ENCODE measurements around the gene PSAP.

The PSAP gene

DNA sequence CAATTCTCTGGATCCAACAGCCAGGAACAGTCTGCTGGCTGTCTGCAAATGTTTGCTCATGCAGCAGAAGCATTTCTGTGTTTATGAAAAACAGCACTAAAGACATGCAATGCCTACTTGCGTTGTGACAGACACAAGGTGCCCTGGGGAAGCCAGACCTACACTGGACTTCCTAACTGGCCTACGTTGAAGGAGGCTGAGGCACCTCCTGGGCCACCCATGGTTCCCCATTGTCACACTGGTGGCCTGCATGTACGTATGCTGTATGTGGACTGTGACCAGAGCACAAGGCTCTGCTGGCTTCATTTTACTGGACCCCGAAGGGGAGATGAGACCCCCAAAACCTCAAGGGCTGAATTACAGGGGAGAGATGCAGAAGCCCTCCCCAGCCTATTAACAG lies 27.7 kb downstream of the PSAP start:
- DNase-seq = no peak

DNA sequence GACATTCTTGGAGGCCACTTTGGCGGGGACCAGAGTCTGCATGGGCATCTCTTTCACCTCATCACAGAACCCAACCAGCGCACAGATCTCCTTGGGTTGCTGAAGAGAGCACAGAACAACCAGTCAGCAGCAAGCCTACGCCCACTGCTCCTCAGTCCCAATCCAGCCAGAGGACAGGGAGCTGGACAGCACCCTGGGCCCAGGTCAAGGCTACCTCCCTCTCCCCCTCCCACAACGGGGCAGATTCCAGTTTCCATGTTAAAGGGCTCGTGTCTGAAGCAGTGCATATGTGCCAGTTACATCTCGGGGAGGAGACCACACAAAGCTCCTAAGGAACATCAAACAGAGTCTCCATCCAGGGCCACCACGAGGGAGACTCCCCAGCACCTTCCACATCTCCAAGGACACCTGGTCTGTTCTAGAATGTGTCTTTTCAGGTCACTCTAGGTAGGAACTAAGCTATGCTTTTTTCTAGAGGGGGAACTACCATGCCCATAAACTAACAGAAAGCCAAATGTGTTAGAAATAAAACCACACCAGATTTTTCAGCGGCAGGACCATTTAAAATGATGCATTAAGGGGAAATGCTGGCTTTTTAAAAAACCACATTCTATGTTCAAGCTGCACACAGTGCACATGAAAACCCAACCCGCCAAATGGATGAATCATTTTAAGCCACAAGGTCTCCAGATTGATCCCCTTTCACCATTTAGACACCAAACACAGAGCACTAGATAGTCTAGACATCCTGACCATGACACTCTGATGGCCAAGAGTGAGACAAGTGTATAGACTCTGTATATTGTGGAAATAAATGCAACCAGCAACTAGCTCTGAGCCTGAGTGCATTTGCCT lies 28.9 kb downstream of the PSAP start:
- no peak for DNase-seq

DNA sequence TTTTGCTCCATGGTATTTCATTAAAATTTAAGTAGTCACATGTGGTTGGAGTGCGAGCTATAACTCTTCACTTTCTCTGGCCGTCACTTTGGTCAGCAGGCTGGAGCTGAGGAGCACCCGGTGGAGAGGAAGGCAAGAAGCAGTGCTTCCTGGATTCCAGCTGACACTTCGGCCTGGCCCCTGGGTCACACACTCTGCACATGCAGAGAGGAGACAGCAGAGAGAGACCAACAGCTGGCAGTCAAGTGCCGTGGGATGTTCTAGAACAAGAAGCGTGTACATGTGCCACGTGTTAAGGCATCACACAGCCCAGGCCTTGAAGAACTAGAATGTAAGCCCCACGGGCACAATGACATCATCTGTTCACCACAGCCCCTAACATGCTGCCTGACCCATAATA lies 30.1 kb downstream of the PSAP start:
- DNase-seq = no peak

DNA sequence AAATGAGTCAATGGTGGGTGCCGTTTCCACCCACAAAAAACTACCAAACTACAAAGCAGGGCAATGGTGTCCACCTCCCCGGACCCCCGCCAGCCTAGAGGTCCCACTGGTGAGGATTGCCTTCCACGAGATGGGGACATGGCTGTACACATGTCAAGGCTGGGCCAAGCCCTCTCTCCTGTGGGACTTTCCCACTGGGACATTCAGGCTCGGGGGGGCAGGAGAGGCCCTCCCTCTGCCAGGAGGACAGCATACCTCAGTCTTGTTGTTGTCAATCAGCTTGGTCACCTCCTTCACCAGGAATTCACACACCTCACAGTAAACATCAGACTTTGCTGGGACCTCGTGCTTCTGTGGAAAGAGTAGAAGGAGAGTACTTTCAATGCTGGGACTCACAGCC lies 31.1 kb downstream of the PSAP start:
- no peak for DNase-seq

DNA sequence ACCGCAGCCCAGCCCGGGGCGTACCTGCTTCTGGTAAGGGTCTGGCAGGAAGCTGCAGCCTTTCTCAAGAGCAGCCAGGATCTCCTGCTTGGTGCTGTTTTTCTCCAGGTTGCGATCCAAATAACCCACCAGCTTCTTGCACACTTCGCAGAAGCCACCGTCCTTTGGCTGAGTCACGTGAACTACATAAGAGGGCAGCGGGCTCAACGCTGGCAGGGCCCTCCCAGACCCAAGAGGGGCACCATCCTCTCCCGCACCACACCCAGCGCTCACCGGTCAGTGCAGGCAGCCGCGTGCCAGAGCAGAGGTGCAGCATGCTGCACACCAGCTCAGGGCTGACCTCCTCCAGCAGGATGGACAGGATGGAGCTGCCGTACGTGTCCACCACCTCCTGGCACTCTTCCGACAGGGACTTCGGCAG lies 31.6 kb downstream of the PSAP start:
- DNase-seq = no peak

DNA sequence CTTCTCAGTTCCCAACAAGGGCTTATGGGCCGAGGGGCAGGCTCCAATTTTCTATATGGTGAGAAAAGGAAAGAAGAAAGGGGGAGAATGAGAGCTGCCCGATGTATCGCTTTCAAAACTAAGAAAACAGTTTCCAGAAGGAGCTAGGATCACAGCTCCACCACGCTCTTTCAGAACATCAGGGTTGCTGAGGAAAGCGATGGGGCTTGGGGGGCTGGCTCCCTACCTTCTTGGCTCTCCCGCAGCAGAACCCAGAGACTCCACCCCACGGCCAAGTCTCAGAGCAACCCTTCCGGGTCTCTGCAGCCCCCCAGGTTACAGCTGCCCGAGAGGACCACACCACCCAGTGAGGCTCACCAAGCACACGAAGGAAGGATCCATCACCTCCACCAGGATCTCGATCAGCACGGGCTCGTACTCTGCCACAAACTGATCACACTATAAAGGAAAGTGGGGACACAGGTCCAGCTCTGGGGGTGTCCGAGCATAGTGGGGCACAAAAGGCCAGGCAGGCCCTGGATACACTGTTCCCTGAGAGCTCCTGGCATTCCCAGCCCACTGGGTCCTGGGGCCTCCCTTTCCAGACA lies 32.3 kb downstream of the PSAP start:
- no peak for DNase-seq

DNA sequence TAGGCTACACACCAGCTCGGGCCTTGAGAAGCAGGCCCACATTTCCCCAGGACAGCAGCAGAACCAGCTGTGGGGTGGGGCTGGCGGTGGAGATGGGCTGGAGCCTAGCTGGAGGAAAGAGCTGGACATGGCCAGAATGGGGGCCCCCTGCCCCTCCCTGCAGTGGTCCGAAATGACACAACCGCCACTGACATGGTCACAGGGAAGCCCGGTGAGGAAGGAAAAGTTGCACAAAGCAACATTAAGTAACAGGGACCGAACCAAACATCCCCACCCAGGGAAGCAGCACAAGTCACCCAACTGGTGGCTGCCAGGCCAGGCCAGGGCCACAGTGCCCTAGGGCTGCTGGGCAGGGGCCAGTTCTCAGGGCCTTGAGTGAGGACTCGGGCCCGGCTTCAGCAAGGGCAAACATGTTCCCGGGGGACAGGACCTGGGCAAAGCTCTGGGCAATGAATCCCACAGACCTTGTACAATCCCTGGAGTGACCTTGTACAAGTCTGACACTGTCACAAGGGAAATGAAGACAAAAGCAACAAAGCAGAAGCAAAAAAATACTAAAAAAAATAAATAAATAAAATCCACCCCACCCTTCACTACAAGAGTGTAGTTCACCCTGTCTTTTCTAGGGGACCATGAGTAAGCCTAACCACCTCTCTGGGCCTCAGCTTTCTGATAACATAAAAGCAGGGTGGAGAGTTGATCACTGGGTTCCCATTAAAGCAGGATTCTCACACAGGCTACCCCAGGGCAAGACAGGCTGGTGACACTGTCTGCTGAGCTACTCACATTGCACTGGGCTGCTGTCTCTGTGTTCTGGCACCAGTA lies 33.0 kb downstream of the PSAP start:
- no peak for DNase-seq

DNA sequence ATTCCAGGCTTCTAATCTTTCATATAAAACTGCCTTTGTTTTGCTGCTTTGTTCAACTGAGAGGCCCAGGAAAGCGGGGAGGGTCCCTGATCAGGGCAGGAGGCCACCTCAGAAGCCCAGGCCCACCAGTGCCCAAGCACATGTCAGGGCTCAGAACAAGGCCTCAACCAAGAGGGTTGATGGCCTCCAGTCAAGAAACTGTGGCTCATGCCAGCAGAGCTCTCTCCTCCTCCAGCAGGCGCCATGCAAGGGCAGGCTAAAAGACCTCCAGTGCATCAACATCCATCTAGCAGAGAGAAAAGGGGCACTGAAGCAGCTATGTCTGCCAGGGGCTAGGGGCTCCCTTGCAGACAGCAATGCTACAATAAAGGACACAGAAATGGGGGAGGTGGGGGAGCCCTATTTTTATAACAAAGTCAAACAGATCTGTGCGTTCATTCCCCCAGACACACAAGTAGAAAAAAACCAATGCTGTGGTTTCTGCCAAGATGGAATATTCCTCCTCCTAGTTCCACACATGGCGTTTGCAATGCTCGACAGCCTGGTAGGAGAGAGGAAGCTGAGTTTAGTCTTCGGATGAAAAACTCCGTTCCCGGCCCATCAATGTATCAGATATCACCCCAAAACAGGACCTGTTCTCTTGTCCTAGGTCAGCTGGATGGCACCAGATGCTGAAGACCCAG lies 34.0 kb downstream of the PSAP start:
- DNase-seq = no peak

DNA sequence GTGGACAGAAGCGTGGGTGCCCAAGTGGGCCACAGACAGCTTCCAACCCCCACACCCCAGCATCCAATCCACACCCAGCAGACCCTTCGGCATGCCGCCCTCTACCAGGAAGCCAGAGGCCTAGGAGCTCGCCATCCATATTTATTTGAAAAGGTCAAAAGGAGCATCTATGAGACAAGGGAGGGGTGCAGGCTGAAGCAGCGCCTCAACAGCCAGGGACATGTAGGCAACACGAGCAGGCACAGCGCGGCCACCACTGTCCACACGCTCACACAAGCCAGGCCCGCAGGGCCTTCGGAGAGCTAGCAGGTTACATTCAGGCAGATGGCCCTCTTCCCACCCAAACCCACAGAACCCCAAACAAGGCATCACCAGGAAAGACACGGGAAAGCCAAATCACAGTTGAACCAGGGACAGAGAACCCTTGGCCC lies 34.6 kb downstream of the PSAP start:
- no peak for DNase-seq

DNA sequence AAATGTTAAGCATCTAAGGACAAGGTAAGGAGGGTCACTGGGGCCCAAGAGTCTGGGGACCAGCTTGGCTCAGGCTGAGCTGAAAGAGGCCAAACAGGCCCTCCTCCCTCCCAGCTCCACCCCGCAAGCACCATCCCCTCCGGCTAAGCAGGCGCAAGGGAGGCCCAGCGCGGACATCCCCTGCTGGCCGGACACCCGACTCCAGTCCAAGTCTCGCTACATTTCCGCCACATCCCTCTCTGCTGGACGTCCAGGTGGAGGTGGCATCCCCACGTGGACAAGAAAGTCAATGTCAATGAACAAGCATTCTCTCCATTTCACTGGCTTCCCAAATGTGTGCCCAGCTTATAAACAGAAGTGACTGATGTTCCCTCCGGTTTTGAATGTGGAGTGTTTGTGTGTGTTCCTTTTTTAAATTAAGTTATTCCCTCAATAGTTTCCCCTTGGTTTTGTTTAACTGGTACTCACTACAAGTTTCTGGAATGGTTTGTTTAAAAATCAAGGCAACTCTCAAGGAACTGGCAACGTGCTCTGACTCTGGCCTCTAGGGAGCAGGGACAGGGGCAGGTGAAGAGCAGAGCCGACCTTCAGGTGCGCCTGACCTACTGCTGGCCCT lies 35.4 kb downstream of the PSAP start:
- DNase-seq = no peak

DNA sequence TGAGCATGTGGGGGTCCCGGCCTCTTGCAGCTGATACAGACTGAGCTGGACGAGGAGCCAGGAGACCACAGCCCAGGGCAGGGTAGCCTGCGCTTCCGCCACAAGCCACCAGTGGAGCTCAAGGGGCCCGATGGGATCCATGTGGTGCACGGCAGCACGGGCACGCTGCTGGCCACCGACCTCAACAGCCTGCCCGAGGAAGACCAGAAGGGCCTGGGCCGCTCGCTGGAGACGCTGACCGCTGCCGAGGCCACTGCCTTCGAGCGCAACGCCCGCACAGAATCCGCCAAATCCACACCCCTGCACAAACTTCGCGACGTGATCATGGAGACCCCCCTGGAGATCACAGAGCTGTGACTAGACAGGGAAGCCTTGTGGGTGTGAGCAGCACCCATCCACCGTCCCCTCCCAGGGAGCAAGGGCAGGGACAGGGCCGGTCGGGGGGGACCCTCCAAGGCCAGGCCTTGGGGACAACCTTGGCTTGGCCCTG lies 36.1 kb downstream of the PSAP start:
- DNase-seq = no peak

DNA sequence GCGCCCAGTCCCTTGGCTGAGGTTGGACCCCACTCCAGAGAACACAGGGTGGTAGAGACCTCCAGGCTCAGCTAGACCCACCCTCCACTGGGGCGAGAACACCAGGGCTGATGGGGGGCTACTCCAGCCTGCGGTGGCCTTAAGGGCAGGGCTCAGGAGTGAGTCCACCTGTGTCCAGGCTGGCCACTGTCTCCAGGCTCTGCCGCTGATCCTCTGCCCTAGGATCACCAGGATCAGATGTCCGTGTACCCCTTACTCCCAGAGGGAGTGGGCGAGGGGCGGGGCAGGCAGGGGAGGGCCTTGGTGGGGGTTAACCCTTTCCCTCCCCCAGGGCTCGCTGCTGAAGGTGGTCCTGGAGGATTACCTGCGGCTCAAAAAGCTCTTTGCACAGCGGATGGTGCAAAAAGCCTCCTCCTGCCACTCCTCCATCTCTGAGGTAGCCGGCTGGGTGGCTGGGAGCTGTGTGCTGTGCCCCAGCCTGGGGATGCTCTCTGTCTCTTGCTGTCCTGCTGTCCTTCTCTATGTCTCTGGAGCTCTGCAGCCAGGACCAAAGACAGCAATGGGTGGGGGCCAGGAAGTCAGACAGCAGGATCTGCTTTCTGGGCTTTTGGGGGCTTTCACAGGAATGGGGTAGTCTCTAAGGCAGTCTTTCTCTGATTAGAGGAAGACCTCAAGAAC lies 38.0 kb downstream of the PSAP start:
- DNase-seq = no peak

DNA sequence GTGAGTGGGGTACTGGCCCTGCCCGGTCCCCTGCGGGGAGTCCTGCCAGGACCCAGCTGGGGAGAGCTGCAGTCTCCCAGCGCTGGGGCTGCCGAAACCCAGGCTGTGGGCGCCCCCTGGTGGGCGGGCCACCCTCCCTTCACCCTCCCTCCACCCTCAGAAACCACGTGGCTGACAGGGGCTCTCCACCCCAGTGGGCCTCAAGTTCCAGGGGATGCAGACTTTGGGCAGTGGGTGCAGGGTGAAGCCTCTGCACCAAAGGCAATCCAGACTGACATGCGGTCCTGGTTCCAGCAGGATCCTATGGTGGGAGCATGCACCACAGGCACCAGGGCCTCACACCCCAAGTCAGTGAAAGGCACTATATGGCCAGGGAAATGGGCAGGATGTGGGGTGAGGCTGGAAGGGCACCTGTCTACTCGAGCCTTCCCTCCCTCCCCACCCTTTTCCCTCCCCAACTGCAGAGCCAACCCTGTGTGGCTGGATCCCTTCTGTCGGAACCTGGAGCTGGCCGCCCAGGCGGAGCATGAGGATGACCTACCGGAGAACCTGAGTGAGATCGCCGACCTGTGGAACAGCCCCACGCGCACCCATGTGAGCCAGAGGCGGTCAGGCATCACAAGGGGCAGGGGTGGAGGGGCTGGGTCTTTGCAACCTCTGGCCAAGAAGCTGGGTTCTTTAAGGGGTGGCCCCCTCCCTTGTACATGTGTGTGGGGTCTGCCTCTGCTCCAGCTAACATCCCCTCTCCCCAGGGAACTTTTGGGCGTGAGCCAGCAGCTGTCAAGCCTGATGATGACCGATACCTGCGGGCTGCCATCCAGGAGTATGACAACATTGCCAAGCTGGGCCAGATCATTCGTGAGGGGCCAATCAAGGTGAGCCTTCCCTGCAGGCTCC lies 38.8 kb downstream of the PSAP start:
- peak; percentile 78 to 82 for DNase-seq

DNA sequence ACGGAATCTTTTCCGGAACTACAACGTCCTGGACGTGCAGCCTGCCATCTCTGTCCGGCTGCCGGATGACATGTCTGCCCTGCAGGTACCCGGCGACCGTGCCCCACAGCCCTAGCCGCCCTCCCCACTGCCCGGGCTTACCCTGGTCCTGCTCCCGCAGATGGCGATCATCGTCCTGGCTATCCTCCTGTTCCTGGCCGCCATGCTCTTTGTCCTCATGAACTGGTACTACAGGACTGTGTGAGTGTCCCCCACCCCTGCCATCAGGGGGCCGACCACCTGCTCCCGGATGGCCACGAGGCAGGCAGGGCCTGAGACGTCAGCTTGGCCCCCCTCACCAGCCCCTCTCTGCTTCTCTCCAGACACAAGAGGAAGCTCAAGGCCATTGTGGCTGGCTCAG lies 39.7 kb downstream of the PSAP start:
- DNase-seq = no peak

DNA sequence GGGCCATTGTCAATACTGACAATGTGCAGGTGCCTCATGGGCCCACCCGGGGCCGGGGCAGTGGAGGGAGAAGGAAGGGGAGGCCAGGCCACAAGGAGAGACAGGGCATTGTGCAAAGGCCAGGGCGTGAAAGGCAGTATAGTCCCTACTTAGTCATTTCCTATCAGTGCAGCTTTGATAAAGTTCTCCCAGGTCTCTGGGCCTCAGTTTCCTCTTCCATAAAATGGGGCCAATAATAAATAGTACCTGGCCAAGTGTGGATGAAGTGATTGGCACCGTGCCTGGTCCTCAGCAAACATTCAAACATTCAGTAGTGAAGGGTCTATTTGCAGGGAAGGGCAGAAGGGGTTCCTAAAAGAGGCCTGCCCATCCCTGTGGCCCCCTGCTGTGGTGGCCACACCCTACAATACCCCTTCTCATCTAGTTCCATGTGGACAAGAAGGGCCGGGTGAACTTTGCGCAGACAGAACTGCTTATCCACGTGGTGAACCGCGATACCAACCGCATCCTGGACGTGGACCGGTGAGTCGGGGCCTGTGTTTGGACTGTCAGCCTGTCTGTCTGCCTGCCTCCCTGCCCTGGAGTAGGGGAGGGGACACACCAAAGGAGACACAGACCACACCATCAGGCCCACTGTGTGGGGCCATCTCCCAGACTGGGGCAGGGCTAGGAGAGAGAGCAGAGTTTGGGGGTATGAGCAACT lies 40.9 kb downstream of the PSAP start:
- no peak for DNase-seq

DNA sequence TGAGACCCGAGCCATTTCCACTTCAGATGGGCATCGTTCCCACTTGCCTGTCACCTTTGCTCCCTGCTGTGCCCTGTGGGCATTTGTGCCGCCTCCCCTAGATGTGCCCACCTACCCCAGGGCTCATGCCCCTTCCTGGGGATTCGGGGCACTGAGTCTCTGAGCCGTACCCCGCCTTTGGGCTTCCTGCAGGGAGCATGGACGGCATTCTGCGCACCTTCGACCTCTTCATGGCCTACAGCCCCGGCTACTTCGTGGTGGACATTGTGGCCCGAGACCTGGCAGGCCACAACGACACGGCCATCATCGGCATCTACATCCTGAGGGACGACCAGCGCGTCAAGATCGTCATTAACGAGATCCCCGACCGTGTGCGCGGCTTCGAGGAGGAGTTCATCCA lies 41.4 kb downstream of the PSAP start:
- no peak for DNase-seq

DNA sequence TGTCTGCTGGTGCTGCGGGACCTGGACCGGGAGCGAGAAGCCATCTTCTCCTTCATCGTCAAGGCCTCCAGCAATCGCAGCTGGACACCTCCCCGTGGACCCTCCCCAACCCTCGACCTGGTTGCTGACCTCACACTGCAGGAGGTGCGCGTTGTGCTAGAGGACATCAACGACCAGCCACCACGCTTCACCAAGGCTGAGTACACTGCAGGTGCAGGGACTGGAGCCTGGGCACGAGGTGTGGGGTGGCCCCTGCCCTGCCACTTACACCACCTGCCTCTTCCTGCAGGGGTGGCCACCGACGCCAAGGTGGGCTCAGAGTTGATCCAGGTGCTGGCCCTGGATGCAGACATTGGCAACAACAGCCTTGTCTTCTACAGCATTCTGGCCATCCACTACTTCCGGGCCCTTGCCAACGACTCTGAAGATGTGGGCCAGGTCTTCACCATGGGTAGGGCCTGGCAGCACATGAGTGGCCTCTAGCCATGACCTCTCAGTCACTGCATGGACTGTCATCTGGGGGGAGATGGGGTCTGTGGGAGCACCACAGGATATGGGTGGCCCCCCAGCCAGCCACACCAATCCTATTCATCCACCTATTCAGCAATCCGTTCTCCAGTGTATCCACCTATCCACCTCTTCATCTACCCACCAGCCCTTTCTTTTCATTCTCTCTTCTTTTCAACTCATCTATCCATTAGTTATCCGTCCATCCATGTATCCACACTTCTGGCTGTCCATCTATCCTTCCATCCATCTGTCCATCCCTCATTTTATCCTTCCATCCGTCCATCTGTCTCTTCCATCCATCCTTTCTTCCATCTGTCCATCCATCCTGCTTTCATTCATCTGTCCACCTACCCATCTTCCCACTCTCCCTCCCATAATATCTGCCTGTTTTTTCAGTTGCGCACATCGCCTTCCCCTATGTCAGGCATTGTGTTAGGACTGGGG lies 43.2 kb downstream of the PSAP start:
- DNase-seq = no peak

DNA sequence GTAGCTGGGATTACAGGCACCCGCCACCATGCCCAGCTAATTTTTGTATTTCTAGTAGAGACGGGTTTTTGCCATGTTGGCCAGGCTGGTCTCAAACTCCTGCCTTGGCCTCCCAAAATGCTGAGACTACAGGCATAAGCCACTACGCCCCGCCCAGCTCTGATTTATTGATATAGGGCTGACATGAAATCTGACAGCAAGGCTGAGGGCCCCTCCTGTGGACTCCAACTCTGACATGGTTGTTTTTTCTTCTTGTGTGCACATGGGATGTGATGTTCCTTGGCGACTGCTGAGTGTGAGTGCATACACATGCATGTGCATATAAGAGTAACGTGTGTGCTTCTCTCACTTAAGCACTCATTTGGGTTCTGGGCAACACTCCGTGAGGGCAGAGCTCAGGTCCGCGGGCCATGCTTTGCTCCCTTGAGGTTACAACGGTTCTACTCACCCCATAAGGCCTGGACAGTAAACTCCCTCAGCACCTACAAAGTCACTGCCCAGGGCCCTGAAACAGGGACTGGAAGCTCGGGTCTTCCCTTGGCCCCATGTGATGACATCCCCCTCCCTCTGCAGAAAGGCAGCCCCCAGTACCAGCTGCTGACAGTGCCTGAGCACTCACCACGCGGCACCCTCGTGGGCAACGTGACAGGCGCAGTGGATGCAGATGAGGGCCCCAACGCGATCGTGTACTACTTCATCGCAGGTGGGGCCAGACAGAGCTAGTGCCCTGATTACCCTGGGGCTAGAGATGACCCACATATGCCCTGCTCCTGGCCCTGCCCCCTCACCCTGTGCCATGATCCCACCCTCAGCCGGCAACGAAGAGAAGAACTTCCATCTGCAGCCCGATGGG lies 44.1 kb downstream of the PSAP start:
- no peak for DNase-seq

Measured in activated CD4-positive, alpha-beta T cell treated with anti-CD3 and anti-CD28 coated beads, Interleukin-2, amount 50 U/mL, for 48 hours (primary cell).